Activated naive CD8-positive, alpha-beta T cell treated with anti-CD3 and anti-CD28 coated beads, Interleukin-2, amount 50 U/mL, for 24 hours (primary cell): ENCODE measurements around the gene TMEM169.

Experiments
- ATAC-seq: fragments of 150-1000 bp; cut with Tn5 transposase; one replicate; pipeline ENCODE4 v1.10.0; 2021
- DNase-seq: peaks from one replicate; pipeline ENCODE4 v3.0.0; 2021
- H3K27ac Mint-ChIP-seq: one replicate; pipeline ENCODE4 v1.8.0; 2021; ENCODE audit warnings: mild to moderate bottlenecking, mixed read lengths
- H3K27me3 Mint-ChIP-seq: one replicate; pipeline ENCODE4 v1.8.0; 2021; ENCODE audit warnings: mixed read lengths
- H3K36me3 Mint-ChIP-seq: one replicate; pipeline ENCODE4 v1.8.0; 2021; ENCODE audit warnings: low read depth, mixed read lengths
- H3K4me1 Mint-ChIP-seq: one replicate; pipeline ENCODE4 v1.8.0; 2021; ENCODE audit warnings: mixed read lengths
- H3K4me3 Mint-ChIP-seq: one replicate; pipeline ENCODE4 v1.8.0; 2021; ENCODE audit warnings: mild to moderate bottlenecking, moderate library complexity, mixed read lengths
- H3K9me3 Mint-ChIP-seq: one replicate; pipeline ENCODE4 v1.8.0; 2021; ENCODE audit warnings: mixed read lengths

The TMEM169 gene, protein sequence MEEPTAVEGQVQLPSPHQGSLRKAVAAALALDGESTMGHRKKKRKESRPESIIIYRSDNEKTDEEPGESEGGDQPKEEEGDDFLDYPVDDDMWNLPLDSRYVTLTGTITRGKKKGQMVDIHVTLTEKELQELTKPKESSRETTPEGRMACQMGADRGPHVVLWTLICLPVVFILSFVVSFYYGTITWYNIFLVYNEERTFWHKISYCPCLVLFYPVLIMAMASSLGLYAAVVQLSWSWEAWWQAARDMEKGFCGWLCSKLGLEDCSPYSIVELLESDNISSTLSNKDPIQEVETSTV

DNA sequence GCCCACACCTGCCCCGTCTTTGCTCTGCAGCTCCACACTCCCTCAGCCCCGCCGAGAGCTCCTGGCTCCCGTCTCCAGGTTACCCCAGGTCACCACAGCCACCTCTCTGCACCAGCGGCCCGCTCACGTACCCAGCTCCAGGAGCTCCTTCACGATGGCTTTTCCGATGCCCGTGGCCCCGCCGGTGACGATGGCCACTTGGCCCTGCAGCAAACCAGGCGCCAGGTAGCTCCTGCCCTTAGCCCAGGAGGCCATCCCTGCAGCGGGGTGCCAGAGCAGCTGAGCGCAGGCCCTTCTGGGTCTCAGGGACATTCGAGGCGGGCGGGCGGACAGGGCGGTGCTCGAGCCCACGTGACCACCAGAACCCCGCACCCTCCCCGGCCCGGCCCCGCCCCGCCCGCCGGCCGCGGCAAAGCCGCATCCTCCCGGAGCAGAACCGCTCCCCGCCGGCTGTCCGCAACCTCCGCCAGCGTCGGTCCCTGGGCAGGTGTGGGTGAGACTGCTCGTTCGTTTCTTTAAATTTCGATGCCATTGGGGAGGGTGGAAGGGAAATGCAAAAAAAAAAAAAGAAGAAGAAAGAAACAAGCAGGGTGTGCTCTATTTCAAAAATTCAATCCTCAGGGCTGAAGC, at the start of gene TMEM169, which contains the start of gene PECR:
TMEM169 (plus strand) TSS at position 433 of the 630 bp plus-strand sequence. CDS start 14,045 bp downstream, outside the sequence.
PECR (minus strand) TSS at position 323 of the 630 bp plus-strand sequence; CDS start at position 255, 68 bp downstream.
- DNase-seq: peak; percentile 79

GRCh38 chr2:216031960-216032689, 49.6 kb upstream of the TMEM169 start:
- Mint-ChIP-seq H3K4me3 (peak overlapping the region; percentile 60), H3K27me3 (no peaks in the 10 kb centered on the region), H3K9me3 (no peaks in the 10 kb centered on the region), H3K4me1 (peaks cover 41% of the 10 kb centered on the region), H3K36me3 (peaks cover 10% of the 10 kb centered on the region), H3K27ac (peak overlapping the region; percentile 88)
- ATAC-seq (peak; percentile 83), DNase-seq (no peak)

More for the DNA sequence above, at the start of gene TMEM169, which contains the start of gene PECR:
- Mint-ChIP-seq H3K9me3 (no peaks in the 10 kb centered on the region), H3K27me3 (no peaks in the 10 kb centered on the region), H3K27ac (peak within 1 kb of the TSS; percentile 91), H3K4me3 (peak within 1 kb of the TSS; percentile 98), H3K4me1 (peaks cover 59% of the 10 kb centered on the region), H3K36me3 (no peaks in the 10 kb centered on the region)
- ATAC-seq: peak; percentile 94

DNA sequence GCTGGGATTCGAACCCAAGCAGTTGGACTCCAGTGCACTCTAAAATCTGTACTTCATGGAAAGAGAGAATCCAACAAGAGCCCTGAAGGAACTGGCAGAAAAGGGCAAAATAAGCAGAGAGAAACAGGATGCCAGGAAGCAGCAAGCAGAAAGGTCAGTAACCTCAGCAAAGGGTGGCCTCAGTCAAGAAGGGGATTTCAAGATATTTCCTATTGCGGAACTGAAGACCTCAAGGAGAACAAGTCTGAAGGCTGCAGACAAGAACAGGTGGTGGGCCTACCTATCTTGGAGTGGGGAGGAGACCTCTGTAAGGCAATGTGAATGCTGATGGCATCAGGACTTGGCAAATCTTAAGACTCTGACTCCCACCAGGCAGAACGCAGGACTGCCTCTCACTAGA, 48.3 kb upstream of the TMEM169 start:
- H3K4me1 Mint-ChIP-seq: peaks cover 41% of the 10 kb centered on the region

GRCh38 chr2:216034065-216034464, 47.7 kb upstream of the TMEM169 start:
- Mint-ChIP-seq H3K36me3 (peaks cover 10% of the 10 kb centered on the region), H3K9me3 (no peaks in the 10 kb centered on the region), H3K27me3 (no peaks in the 10 kb centered on the region), H3K4me3 (no peak overlapping the region), H3K27ac (no peak overlapping the region), H3K4me1 (peaks cover 41% of the 10 kb centered on the region)
- ATAC-seq: peak; percentile 47
- peak; percentile 82 for DNase-seq

More for the DNA sequence above, 48.3 kb upstream of the TMEM169 start:
- Mint-ChIP-seq H3K36me3 (peaks cover 10% of the 10 kb centered on the region), H3K27ac (no peak overlapping the region), H3K27me3 (no peaks in the 10 kb centered on the region), H3K4me3 (no peak overlapping the region), H3K9me3 (no peaks in the 10 kb centered on the region)
- DNase-seq (no peak), ATAC-seq (no peak)

- Mint-ChIP-seq H3K9me3 (no peaks in the 10 kb centered on the region), H3K4me3 (no peak overlapping the region), H3K27ac (no peak overlapping the region), H3K27me3 (no peaks in the 10 kb centered on the region), H3K4me1 (no peaks in the 10 kb centered on the region), H3K36me3 (peaks cover 8% of the 10 kb centered on the region)
- DNase-seq: no peak
- ATAC-seq: no peak
Measured at GRCh38 chr2:216039918-216040317, 41.8 kb upstream of the TMEM169 start.

DNA sequence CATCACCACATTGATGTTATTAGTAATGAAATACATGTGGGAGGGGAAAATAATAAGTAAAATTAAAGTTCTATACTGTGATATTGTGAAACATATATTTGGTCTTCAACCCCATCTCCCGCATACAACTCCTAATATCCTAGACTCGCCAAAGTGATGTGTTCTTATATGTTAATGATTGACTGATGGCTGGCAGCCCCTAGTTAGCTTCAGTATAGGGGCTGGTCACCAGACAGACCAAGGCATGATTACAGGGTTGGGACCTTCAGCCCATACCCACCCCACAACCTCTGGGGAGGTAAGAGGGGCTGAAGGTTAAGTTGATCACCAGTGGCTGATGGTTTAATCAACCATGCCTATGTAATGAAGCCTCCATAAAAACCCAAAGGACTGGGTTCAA, 40.3 kb upstream of the TMEM169 start:
- Mint-ChIP-seq H3K27me3 (no peaks in the 10 kb centered on the region), H3K4me1 (peaks cover 2% of the 10 kb centered on the region), H3K9me3 (no peaks in the 10 kb centered on the region), H3K27ac (no peak overlapping the region), H3K4me3 (no peak overlapping the region), H3K36me3 (peaks cover 8% of the 10 kb centered on the region)
- no peak for ATAC-seq
- DNase-seq: no peak

DNA sequence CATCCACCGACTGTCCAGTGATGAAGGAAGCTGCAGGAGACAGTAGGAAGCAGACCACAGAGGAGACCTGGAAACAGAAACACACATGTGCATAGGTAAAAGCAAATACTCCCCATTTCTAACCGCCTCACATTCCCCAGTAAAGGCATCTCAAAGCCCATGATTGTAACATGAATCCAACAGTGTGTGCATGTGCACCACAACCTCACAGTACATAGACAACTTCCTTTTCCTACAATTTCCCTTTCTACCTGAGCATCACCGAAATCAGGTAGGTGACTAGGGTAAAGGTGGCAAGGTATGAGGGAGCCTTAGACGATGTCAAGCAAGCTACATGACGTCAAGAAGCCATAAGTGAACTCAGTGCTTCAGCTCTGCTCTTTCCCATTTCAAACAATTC, 37.8 kb upstream of the TMEM169 start:
- ATAC-seq (no peak), DNase-seq (no peak)
- Mint-ChIP-seq H3K27me3 (no peaks in the 10 kb centered on the region), H3K36me3 (peaks cover 8% of the 10 kb centered on the region), H3K9me3 (no peaks in the 10 kb centered on the region), H3K27ac (no peak overlapping the region), H3K4me1 (peaks cover 2% of the 10 kb centered on the region), H3K4me3 (no peak overlapping the region)

- H3K27me3 Mint-ChIP-seq: no peaks in the 10 kb centered on the region
- H3K9me3 Mint-ChIP-seq: no peaks in the 10 kb centered on the region
- H3K36me3 Mint-ChIP-seq: peaks cover 6% of the 10 kb centered on the region
- H3K4me3 Mint-ChIP-seq: no peak overlapping the region
- ATAC-seq (no peak), DNase-seq (no peak)
- H3K4me1 Mint-ChIP-seq: peaks cover 2% of the 10 kb centered on the region
- no peak overlapping the region for H3K27ac Mint-ChIP-seq
Measured at GRCh38 chr2:216044883-216045486, 36.7 kb upstream of the TMEM169 start.

GRCh38 chr2:216047397-216047796, 34.3 kb upstream of the TMEM169 start:
- Mint-ChIP-seq H3K27me3 (no peaks in the 10 kb centered on the region), H3K4me1 (peaks cover 2% of the 10 kb centered on the region)

DNA sequence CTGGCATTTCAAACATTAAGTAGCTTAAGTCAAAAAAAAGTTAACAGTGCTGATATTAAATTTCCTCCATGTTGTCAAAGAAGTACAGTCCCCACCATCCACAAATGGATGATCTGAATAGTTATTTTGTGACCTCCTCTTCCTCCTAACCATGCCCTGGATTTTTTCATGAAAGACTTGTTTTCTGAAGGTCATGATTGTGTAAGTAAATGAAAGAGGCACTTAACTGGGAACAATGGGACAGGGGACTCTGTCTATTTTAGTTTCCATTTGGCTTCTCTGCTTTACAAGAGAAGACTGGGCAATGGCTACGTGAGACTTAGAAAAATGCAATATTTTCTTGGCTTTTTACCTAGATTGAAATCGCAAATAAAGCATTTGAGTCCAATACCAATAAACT, 32.3 kb upstream of the TMEM169 start:
- DNase-seq (no peak), ATAC-seq (no peak)
- no peak overlapping the region for H3K27ac Mint-ChIP-seq
- H3K4me1 Mint-ChIP-seq: peaks cover 2% of the 10 kb centered on the region
- no peak overlapping the region for H3K4me3 Mint-ChIP-seq
- H3K9me3 Mint-ChIP-seq: no peaks in the 10 kb centered on the region
- H3K27me3 Mint-ChIP-seq: no peaks in the 10 kb centered on the region
- peaks cover 2% of the 10 kb centered on the region for H3K36me3 Mint-ChIP-seq

More at GRCh38 chr2:216047397-216047796, 34.3 kb upstream of the TMEM169 start:
- H3K36me3 Mint-ChIP-seq: peaks cover 6% of the 10 kb centered on the region
- no peak overlapping the region for H3K27ac Mint-ChIP-seq
- no peak for DNase-seq
- no peak for ATAC-seq
- H3K4me3 Mint-ChIP-seq: no peak overlapping the region
- H3K9me3 Mint-ChIP-seq: no peaks in the 10 kb centered on the region

DNA sequence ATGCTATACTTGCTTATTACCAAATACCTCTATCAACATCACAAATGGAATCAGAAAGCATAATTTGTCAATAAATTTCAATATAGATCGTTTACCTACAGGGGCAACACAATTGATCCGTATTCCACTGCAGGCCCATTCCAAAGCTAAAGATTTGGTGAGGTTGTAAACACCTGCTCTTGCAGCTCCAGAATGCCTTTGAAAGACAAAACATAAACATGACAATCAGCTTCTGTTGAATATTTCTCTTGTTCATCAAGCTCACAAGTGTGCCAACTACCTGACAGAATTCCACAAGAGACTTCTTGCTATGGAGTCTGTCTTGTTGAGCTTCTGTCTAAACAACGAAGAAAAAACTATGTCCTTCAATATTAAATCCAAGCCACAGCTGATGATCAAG, 30.4 kb upstream of the TMEM169 start:
- H3K27me3 Mint-ChIP-seq: no peaks in the 10 kb centered on the region
- H3K36me3 Mint-ChIP-seq: peaks cover 3% of the 10 kb centered on the region
- H3K4me3 Mint-ChIP-seq: no peak overlapping the region
- DNase-seq (no peak), ATAC-seq (no peak)
- no peak overlapping the region for H3K27ac Mint-ChIP-seq
- H3K4me1 Mint-ChIP-seq: no peaks in the 10 kb centered on the region
- no peaks in the 10 kb centered on the region for H3K9me3 Mint-ChIP-seq

DNA sequence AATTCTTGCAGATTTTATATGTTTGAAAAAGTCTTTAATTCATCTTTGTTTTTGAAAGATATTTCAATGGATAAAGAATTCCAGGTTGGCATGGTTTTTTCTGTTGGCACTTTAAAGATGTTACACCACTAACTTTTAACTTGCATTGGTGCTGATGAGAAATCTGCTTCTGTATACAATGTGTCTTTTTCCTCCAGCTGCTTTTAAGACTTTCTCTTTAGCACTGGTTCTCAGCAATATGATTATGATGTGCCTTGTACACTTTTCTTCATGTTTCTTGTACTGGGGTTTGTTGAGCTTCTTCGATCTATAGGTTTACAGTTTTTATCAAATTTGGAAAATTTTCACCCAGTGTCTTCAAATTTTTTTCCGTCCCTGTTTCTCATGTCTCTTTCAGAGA, 29.3 kb upstream of the TMEM169 start:
- no peak for DNase-seq
- Mint-ChIP-seq H3K36me3 (peaks cover 3% of the 10 kb centered on the region), H3K4me1 (peaks cover 9% of the 10 kb centered on the region), H3K9me3 (no peaks in the 10 kb centered on the region), H3K27ac (no peak overlapping the region), H3K4me3 (no peak overlapping the region), H3K27me3 (no peaks in the 10 kb centered on the region)
- ATAC-seq: no peak

DNA sequence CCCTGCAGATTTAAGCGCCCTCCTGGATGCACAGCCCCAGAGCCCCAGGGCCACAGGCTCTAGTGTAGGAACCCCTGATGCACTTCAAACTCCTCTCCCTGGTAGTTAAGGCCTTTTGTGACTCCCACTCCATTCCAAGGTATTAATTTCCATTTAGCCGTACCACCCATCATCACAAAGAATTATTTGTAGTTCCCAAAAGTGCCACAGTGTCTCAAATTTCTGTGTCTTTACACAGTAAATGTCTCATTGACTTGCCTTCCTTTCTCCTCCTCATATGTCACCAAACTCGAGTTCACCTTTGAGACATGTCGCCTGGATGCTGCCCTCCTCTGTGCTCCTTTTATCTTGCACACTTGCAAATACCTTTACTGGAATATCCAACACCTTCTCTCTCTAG, 26.0 kb upstream of the TMEM169 start:
- ATAC-seq (no peak), DNase-seq (no peak)
- H3K27ac Mint-ChIP-seq: no peak overlapping the region
- H3K27me3 Mint-ChIP-seq: no peaks in the 10 kb centered on the region
- H3K9me3 Mint-ChIP-seq: no peaks in the 10 kb centered on the region
- no peak overlapping the region for H3K4me3 Mint-ChIP-seq
- H3K4me1 Mint-ChIP-seq: peaks cover 27% of the 10 kb centered on the region
- H3K36me3 Mint-ChIP-seq: peaks cover 8% of the 10 kb centered on the region

GRCh38 chr2:216056739-216057138, 25.0 kb upstream of the TMEM169 start:
- DNase-seq: no peak

More at GRCh38 chr2:216056739-216057138, 25.0 kb upstream of the TMEM169 start:
- H3K4me3 Mint-ChIP-seq: no peak overlapping the region
- H3K4me1 Mint-ChIP-seq: peaks cover 27% of the 10 kb centered on the region
- H3K36me3 Mint-ChIP-seq: peaks cover 8% of the 10 kb centered on the region
- no peaks in the 10 kb centered on the region for H3K9me3 Mint-ChIP-seq
- no peak overlapping the region for H3K27ac Mint-ChIP-seq
- ATAC-seq: no peak
- no peaks in the 10 kb centered on the region for H3K27me3 Mint-ChIP-seq
